ENCODE results near the gene NGB. TPM values are rescaled to one million over a fixed set of nuclear protein-coding genes. Genes with fewer than 3 reads are reported as not detected.

Gene NGB
- total and polyA plus RNA-seq, 2 of the 8 experiments (the other 6 are each of a cell fraction or from before 2014, with no cell fraction given): 0.30 to 0.60 TPM

- TF ChIP-seq, protein P1, sequence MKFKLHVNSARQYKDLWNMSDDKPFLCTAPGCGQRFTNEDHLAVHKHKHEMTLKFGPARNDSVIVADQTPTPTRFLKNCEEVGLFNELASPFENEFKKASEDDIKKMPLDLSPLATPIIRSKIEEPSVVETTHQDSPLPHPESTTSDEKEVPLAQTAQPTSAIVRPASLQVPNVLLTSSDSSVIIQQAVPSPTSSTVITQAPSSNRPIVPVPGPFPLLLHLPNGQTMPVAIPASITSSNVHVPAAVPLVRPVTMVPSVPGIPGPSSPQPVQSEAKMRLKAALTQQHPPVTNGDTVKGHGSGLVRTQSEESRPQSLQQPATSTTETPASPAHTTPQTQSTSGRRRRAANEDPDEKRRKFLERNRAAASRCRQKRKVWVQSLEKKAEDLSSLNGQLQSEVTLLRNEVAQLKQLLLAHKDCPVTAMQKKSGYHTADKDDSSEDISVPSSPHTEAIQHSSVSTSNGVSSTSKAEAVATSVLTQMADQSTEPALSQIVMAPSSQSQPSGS (IDR thresholded peaks at IDR 0.05; ENCODE audit: low read length): no peak
- TF ChIP-seq TCF12 (IDR thresholded peaks at IDR 0.05; ENCODE audit: low read depth, low read length): no peak
- TF ChIP-seq, protein P2, sequence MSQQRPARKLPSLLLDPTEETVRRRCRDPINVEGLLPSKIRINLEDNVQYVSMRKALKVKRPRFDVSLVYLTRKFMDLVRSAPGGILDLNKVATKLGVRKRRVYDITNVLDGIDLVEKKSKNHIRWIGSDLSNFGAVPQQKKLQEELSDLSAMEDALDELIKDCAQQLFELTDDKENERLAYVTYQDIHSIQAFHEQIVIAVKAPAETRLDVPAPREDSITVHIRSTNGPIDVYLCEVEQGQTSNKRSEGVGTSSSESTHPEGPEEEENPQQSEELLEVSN (IDR thresholded peaks at IDR 0.05): no peak
- no peak for TF ChIP-seq RXRA (IDR thresholded peaks at IDR 0.05; ENCODE audit: insufficient read depth, low read depth, low read length)
Measured at GRCh38 chr14:77306851-77307496, 36.0 kb upstream of the NGB start (continued).

All from H1 (cell line).